Measurements from ENCODE around the gene SFXN4.

The SFXN4 gene, protein sequence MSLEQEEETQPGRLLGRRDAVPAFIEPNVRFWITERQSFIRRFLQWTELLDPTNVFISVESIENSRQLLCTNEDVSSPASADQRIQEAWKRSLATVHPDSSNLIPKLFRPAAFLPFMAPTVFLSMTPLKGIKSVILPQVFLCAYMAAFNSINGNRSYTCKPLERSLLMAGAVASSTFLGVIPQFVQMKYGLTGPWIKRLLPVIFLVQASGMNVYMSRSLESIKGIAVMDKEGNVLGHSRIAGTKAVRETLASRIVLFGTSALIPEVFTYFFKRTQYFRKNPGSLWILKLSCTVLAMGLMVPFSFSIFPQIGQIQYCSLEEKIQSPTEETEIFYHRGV

DNA sequence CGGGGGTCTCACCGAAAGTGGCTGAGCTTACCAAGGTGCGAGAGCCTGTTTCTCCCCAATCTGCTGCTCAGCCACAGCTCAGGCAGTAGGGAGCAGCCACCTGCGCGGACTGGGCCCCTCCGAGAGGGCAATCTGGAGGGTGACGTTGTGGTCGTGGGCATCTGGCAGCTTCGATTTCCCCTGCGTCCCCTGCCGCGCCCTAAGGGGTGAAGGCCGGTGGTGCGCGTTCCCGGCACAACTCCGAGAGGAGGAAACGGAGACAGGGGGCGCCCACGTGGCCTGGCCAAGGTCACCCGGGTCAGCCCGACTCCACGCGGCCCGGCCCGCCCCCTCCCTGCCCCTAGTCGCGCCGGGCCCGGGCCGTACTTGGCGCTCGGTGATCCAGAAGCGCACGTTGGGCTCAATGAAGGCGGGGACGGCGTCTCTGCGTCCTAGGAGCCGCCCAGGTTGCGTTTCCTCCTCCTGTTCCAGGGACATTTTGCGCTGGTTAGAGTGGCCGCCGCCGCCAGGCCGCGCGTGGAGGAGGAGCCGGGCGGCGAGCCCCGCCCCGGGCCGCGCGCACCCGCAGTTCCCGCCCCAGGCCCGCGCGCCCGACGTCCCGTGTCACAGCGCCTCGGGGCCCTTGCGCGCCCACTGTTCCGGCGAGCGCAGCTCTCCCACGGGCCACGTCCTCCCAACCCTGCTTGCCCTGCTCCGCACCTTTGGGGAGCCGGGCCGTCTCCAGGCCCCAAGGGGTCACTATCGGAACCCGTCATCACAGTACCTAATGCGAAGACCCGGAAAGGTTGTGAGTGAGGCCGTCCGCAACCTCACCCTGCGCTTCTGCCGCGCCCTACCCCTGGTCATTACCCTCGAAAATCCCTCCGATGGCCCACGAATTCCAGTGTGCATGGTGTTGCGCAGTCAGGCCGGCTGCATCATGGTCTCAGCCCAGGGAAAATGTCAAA, at the start of gene SFXN4:
SFXN4 (minus strand) TSS at position 544 of the 947 bp plus-strand sequence; CDS start at position 477, 67 bp downstream.
- DNase-seq (ENCODE audit: low spot score): peak; percentile 83

- DNase-seq (ENCODE audit: low spot score): no peak
Measured at GRCh38 chr10:119211625-119212441, 46.3 kb upstream of the SFXN4 start.

- DNase-seq (ENCODE audit: low spot score): no peak
Measured at GRCh38 chr10:119211176-119211575, 45.7 kb upstream of the SFXN4 start.

DNA sequence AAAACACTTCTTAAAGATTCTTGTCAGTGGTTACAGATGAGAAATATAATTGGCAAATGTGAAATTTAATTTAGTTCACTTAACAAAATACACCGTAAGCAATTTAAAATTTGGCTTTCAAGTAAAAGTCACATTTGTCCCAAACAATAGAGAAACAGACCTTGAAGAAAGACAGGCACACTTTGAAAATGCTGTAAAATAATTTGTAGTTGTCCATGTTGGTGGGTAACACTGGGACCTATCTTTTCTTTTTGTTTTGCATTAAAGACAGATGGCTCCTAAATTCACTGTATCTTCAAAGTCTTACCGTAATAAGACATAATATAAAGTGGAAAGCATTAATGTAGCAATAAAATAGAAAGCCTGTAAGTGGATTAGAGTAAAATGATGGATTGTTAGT, 45.1 kb upstream of the SFXN4 start:
- DNase-seq (ENCODE audit: low spot score): no peak

GRCh38 chr10:119209736-119210355, 44.3 kb upstream of the SFXN4 start:
- DNase-seq (ENCODE audit: low spot score): no peak

DNA sequence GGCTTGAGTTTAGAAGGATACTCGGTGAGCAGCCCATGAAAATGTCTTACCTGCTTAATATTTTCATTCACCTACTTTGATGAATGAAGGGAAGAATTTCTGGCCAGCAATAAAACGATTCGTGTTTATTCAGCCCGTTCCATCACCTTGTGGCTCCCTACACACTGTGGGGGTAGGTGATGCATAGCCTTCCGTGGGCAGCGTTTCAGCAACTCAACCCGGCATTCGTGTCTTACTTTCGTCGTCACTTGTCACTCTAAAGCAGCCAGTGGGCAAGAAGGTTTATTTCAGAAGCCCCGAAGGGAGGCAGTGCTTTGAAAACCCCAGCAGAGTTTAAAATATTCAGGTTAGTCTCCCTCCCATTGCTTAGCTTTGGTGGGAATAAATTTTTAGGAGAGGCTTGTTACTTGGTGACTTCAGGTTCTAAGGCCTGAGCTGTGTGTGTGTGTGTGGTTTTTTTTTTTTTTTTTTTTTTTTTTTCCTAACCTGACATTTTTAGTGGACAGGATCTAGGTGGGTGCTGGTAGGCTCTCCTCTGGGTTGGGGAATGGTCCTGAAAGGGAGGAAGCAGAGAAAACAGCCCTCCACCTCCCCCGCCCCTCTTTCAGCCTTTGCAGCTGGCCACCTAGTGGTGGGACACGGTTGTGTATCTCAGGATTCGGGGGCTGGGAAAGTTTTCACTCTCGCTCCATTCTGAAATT, 43.7 kb upstream of the SFXN4 start:
- peak; percentile 60 for DNase-seq (ENCODE audit: low spot score)

- DNase-seq (ENCODE audit: low spot score): peak; percentile 32
Measured at GRCh38 chr10:119208553-119208940, 43.0 kb upstream of the SFXN4 start.

GRCh38 chr10:119207713-119208552, 42.4 kb upstream of the SFXN4 start:
- DNase-seq (ENCODE audit: low spot score): peak; percentile 12

DNA sequence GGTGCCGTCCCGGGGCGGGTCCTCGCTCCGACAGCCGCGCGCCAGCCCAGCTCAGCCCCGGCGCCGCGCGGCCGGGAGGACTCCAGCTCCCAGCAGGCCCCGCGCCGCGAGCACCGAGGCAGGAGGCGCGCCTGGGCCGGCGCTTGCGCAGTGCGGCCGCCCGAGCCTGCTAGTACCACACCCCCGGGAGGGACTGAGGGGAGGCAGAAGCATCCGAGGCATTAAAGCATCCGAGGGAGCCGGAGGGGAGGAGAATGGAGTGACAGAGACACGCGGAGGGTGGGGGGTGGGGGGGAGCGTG, 41.8 kb upstream of the SFXN4 start, which contains the start of gene GRK5:
GRK5 (plus strand) TSS at position 206 of the 301 bp plus-strand sequence. CDS start 347 bp downstream, outside the sequence.
- DNase-seq (ENCODE audit: low spot score): peak; percentile 98

GRCh38 chr10:119206603-119207365, 41.3 kb upstream of the SFXN4 start:
- peak; percentile 75 for DNase-seq (ENCODE audit: low spot score)

- DNase-seq (ENCODE audit: low spot score): no peak
Measured at GRCh38 chr10:119205894-119206602, 40.5 kb upstream of the SFXN4 start.

- peak; percentile 44 for DNase-seq (ENCODE audit: low spot score)
Measured at GRCh38 chr10:119203006-119203405, 37.5 kb upstream of the SFXN4 start.

DNA sequence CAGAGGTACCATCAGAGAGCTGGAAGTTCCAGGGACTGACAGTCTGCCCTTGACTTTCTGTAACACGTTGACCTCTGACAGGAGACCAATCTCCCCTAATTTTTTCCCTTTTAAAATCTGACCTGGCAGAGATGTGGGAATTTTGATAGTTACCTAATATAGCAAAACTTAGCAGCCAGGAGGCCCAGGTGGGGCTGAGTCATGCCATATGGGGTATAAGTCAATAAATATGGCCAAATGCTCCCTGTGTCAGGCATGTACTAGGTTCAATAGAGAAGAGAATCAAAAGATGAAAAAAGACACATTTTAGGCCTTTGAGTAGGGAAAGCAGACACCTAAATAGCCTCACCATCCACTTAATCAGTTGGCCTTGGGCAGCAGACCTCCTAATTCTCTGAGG, 35.7 kb upstream of the SFXN4 start:
- no peak for DNase-seq (ENCODE audit: low spot score)

DNA sequence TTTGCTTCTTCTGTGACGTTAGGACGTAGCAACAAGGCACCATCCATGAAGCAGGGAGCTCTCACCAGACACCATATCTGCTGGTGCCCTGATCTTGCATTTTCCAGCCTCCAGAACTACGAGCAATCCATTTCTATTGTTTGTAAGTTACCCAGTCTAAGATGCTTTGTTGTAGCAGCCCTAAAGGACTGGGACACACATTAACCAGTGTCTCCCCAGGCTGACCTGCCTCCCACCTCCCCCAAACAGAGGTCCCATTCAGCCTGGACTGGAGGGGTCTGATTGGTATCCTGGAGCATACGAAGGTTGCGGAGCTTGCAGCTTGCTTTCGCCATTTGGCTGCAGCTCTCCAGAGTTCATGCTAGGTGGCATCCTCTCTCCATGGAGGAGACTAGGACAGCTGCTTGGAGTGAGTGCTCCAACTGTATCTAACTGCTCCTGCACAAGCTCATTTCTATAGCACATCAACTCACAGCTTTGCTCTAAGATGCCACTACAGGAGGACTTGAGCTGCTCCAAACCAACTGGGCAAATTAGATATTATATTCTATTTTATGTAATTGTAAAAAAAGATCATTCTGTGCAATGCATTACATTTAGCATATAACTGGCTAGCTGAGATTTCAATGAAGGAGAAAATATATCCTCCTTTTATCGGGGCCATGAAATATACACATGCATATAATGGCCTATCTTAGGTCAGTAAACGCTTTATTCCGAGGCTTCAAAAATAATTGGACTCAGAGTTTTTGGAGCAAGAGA, 33.9 kb upstream of the SFXN4 start:
- peak; percentile 85 for DNase-seq (ENCODE audit: low spot score)

- DNase-seq (ENCODE audit: low spot score): no peak
Measured at GRCh38 chr10:119198438-119198837, 32.9 kb upstream of the SFXN4 start.

- DNase-seq (ENCODE audit: low spot score): peak; percentile 48
Measured at GRCh38 chr10:119197921-119198320, 32.4 kb upstream of the SFXN4 start.

GRCh38 chr10:119191881-119192280, 26.4 kb upstream of the SFXN4 start:
- DNase-seq (ENCODE audit: low spot score): no peak

Data from AG08395 (cell line).